ENCODE results near the gene EFEMP1. TPM values are rescaled to one million over a fixed set of nuclear protein-coding genes. Genes with fewer than 3 reads are reported as not detected.

EFEMP1 gene
- total and polyA plus RNA-seq, 9 of the 15 experiments (the other 6 are each of a cell fraction or from before 2014, with no cell fraction given): 0.05 to 6.2 (median 0.22) TPM

DNA sequence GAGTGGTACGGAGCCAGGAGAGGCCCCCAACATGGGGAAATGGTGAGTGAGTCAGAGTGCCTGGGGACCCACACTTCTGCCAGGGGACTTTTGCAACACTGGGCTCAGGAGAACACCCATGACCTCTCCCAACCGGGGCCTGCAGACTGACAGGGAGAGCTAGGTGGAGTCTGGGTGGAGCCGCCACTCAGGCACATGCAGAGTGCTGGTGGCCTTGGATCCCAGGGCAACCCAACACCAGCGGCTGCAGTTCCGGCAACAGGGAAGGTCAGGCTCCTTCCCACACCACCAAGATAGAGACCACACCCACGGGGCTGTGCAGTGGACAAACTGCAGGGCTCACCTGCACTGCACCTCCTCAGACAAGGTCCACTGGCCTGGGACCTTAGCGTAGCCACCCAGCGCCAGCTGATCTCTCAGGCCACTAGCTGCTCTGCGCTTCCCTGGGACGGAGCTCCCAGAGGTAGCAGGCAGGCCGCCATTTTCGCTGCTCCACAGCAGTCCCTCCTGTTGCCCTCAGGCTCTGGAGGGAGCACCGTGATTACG is 99.0 kb downstream of the EFEMP1 start:
- Histone ChIP-seq H3K9ac (ENCODE audit: insufficient read depth in 1 of 2, low read depth in 2 of 2, low read length in 2 of 2) (peak overlapping the region in 1 of 2 experiments; percentile 56; a peak in 2 of 4 replicates), H2AFZ (ENCODE audit: low read depth, low read length) (peak overlapping the region; percentile 91), H3K4me3 (no peak overlapping the region), H3K79me2 (ENCODE audit: control insufficient read depth, insufficient read depth, low read length) (no peaks in the 10 kb centered on the region), H3K27me3 (ENCODE audit: control insufficient read depth in 2 of 2, insufficient read depth in 2 of 2, low read length in 2 of 2) (no peaks in the 10 kb centered on the region), H3K4me2 (ENCODE audit: insufficient read depth, low read length) (peak overlapping the region; percentile 30; the same call in 1 of the 2 replicates), H3K36me3 (ENCODE audit: control insufficient read depth, insufficient read depth, low read length) (no peaks in the 10 kb centered on the region), H3K4me1 (replicated peaks in 1 of 2; ENCODE audit: control insufficient read depth in 2 of 2, insufficient read depth in 2 of 2, low read length in 2 of 2) (peaks cover 3 to 13% of the 10 kb centered on the region in 2 experiments; a peak in 2 of 5 replicates), H4K20me1 (replicated peaks; ENCODE audit: control insufficient read depth, insufficient read depth, low read length) (no peaks in the 10 kb centered on the region), H3K9me1 (ENCODE audit: control insufficient read depth, insufficient read depth, low read length) (no peaks in the 10 kb centered on the region), H3K27ac (ENCODE audit: extremely low read depth, low read depth, low read length) (no peak overlapping the region), H3K9me3 (replicated peaks; ENCODE audit: control insufficient read depth, insufficient read depth, low read depth, low read length) (no peaks in the 10 kb centered on the region)
- intact Hi-C loops (cut with micrococcal nuclease) (no loop called here), in situ Hi-C loops (cut with MboI) (no loop called here)
- ChIA-PET CTCF (ENCODE audit: low intra/inter-chr PET ratio) (no interaction called here), POLR2A (interaction anchor here (0.7 kb wide), 1 partner anchor 15 kb away, joined by 3 read pairs; no protein-coding TSS in a partner anchor)
- TF ChIP-seq ESRRB (CRISPR knock-in tag; IDR thresholded peaks at IDR 0.05; ENCODE audit: borderline replicate concordance) (no peak), L3MBTL2 (IDR thresholded peaks at IDR 0.05) (0 out of 2 replicates have a peak, but pooled peaks have one; percentile 10)
- BruUV-seq (replicated peaks): no TSS peak
- whole genome bisulfite sequencing (ENCODE audit: insufficient coverage, low coverage, missing lambda C conversion rate): 35% methylated on average over 13 of the region's 14 CpGs
- ATAC-seq (peak; percentile 76), FAIRE-seq (no peak), DNase-seq (ENCODE audit: extremely low read depth in 1 of 4, low spot score in 3 of 4) (no peak)

Other genes with a start within 250 kb of the EFEMP1 start
- gene PNPT1, start 229.9 kb downstream of the EFEMP1 start, total RNA-seq (2014; rRNA removed): 43.6 and 46.5 TPM in 2 replicates
- gene PNPT1, start 229.9 kb downstream of the EFEMP1 start, total RNA-seq (2014; rRNA removed; fragmentation: Illumina TruSeq; extraction: Trizol): 74.1 and 81.1 TPM in 2 replicates
- 70.5 and 77.4 TPM in 2 replicates for gene PNPT1, start 229.9 kb downstream of the EFEMP1 start, total RNA-seq (2015; rRNA removed; fragmentation: Illumina TruSeq; extraction: Trizol)
- 74.2 and 76.5 TPM in 2 replicates for gene PNPT1, start 229.9 kb downstream of the EFEMP1 start, total RNA-seq (2021)
- 45.4 and 55.8 TPM in 2 replicates for gene PNPT1, start 229.9 kb downstream of the EFEMP1 start, polyA plus RNA-seq (2011; rRNA removed)
- gene PNPT1, start 229.9 kb downstream of the EFEMP1 start, polyA plus RNA-seq (2014; fragmentation: Illumina TruSeq; extraction: Trizol): 62.7 and 63.8 TPM in 2 replicates
- 100 to 1,000 TPM in 1 of 2 experiments, 10 to 100 TPM in 1; 62.6 to 104 TPM for gene PNPT1, start 229.9 kb downstream of the EFEMP1 start, polyA plus RNA-seq (2014; fragmentation: Nextera tagmentation; extraction: Ambion mirVana)
- 53.1 and 58.3 TPM in 2 replicates for gene PNPT1, start 229.9 kb downstream of the EFEMP1 start, polyA plus RNA-seq (2014; rRNA removed)

Measured in K562 (cell line).